Measurements from ENCODE around the gene DENND1B. TPM values are rescaled to one million over a fixed set of nuclear protein-coding genes. Genes with fewer than 3 reads are reported as not detected.

Gene DENND1B
- total and polyA plus RNA-seq, 4 donors: 1.7 to 13.7 (median 7.9) TPM

GRCh38 chr1:197604302-197604701 is 171.0 kb downstream of the DENND1B start:
- no peaks in the 10 kb centered on the region for H3K4me1 ChIP-seq (ENCODE audit: control insufficient read depth in 4 of 4, insufficient read depth in 4 of 4, low read length in 3 of 4)
- no peak for DNase-seq (ENCODE audit: low spot score)
- TF ChIP-seq SP1 (IDR thresholded peaks at IDR 0.05) (no peak), HNF4G (IDR thresholded peaks at IDR 0.05) (no peak)
- peaks cover 0 to 4% (median under 1%) of the 10 kb centered on the region in 4 donors for H3K36me3 ChIP-seq (ENCODE audit: control insufficient read depth in 4 of 4, insufficient read depth in 3 of 4, low read depth in 1 of 4, low read length in 3 of 4)
- H3K4me3 ChIP-seq (ENCODE audit: low read depth in 1 of 3, low read length in 3 of 3): no peak overlapping the region
- WGBS: 97% methylated on average over 1 of the region's 1 CpG
- no peaks in the 10 kb centered on the region for H3K9me3 ChIP-seq (ENCODE audit: control insufficient read depth in 4 of 4, low read length in 3 of 4)
- H3K27ac ChIP-seq (ENCODE audit: low read depth in 1 of 2, low read length in 2 of 2): no peak overlapping the region
- no peaks in the 10 kb centered on the region for H3K27me3 ChIP-seq (ENCODE audit: control insufficient read depth in 4 of 4, insufficient read depth in 4 of 4, low read length in 3 of 4)
- H3K9ac ChIP-seq (ENCODE audit: low read depth in 1 of 2, low read length in 2 of 2): no peak overlapping the region

- WGBS: 98% methylated on average over 3 of the region's 3 CpGs
- no peak overlapping the region for H3K27ac ChIP-seq (ENCODE audit: low read depth in 1 of 2, low read length in 2 of 2)
- TF ChIP-seq NR2F2 (IDR thresholded peaks at IDR 0.05) (no peak), EGR1 (IDR thresholded peaks at IDR 0.05; ENCODE audit: low read depth in 2 of 2) (no peak), GABPA (IDR thresholded peaks at IDR 0.05 in 1 of 2, conservative IDR thresholded peaks at IDR 0.05 in 1 of 2) (no peak), HNF4G (IDR thresholded peaks at IDR 0.05) (no peak), YY1 (IDR thresholded peaks at IDR 0.05) (no peak), SP1 (IDR thresholded peaks at IDR 0.05) (no peak), HNF4A (conservative IDR thresholded peaks at IDR 0.05) (no peak), TAF1 (conservative IDR thresholded peaks at IDR 0.05) (no peak), ATF3 (IDR thresholded peaks at IDR 0.05) (no peak), JUND (IDR thresholded peaks at IDR 0.05) (no peak), FOXA1 (IDR thresholded peaks at IDR 0.05) (no peak), CTCF (IDR thresholded peaks at IDR 0.05; ENCODE audit: low read depth, low read length, missing input control) (no peak), MAX (IDR thresholded peaks at IDR 0.05) (no peak)
- TF ChIP-seq, protein P1, sequence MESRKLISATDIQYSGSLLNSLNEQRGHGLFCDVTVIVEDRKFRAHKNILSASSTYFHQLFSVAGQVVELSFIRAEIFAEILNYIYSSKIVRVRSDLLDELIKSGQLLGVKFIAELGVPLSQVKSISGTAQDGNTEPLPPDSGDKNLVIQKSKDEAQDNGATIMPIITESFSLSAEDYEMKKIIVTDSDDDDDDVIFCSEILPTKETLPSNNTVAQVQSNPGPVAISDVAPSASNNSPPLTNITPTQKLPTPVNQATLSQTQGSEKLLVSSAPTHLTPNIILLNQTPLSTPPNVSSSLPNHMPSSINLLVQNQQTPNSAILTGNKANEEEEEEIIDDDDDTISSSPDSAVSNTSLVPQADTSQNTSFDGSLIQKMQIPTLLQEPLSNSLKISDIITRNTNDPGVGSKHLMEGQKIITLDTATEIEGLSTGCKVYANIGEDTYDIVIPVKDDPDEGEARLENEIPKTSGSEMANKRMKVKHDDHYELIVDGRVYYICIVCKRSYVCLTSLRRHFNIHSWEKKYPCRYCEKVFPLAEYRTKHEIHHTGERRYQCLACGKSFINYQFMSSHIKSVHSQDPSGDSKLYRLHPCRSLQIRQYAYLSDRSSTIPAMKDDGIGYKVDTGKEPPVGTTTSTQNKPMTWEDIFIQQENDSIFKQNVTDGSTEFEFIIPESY (IDR thresholded peaks at IDR 0.05): no peak
- no peak overlapping the region for H3K9ac ChIP-seq (ENCODE audit: low read depth in 1 of 2, low read length in 2 of 2)
- H3K36me3 ChIP-seq (ENCODE audit: control insufficient read depth in 4 of 4, insufficient read depth in 3 of 4, low read depth in 1 of 4, low read length in 3 of 4): peaks cover 0 to 4% (median 0%) of the 10 kb centered on the region in 4 donors
- H3K9me3 ChIP-seq (ENCODE audit: control insufficient read depth in 4 of 4, low read length in 3 of 4): no peaks in the 10 kb centered on the region
- no peaks in the 10 kb centered on the region for H3K4me1 ChIP-seq (ENCODE audit: control insufficient read depth in 4 of 4, insufficient read depth in 4 of 4, low read length in 3 of 4)
- H3K27me3 ChIP-seq (ENCODE audit: control insufficient read depth in 4 of 4, insufficient read depth in 4 of 4, low read length in 3 of 4): no peaks in the 10 kb centered on the region
- no peak for DNase-seq (ENCODE audit: low spot score)
- no peak overlapping the region for H3K4me3 ChIP-seq (ENCODE audit: low read depth in 1 of 3, low read length in 3 of 3)
Observed at GRCh38 chr1:197600751-197601150, 174.5 kb downstream of the DENND1B start.

GRCh38 chr1:197599789-197600188 is 175.5 kb downstream of the DENND1B start:
- no peak overlapping the region for H3K4me3 ChIP-seq (ENCODE audit: low read depth in 1 of 3, low read length in 3 of 3)
- WGBS: 91% methylated on average over 3 of the region's 3 CpGs
- DNase-seq (ENCODE audit: low spot score): no peak
- TF ChIP-seq, protein P1 (IDR thresholded peaks at IDR 0.05): no peak
- TF ChIP-seq RAD21 (IDR thresholded peaks at IDR 0.05): no peak
- no peaks in the 10 kb centered on the region for H3K9me3 ChIP-seq (ENCODE audit: control insufficient read depth in 4 of 4, low read length in 3 of 4)
- no peaks in the 10 kb centered on the region for H3K4me1 ChIP-seq (ENCODE audit: control insufficient read depth in 4 of 4, insufficient read depth in 4 of 4, low read length in 3 of 4)
- no peak overlapping the region for H3K9ac ChIP-seq (ENCODE audit: low read depth in 1 of 2, low read length in 2 of 2)
- H3K27me3 ChIP-seq (ENCODE audit: control insufficient read depth in 4 of 4, insufficient read depth in 4 of 4, low read length in 3 of 4): no peaks in the 10 kb centered on the region
- H3K36me3 ChIP-seq (ENCODE audit: control insufficient read depth in 4 of 4, insufficient read depth in 3 of 4, low read depth in 1 of 4, low read length in 3 of 4): peaks cover 0 to 6% (median 0%) of the 10 kb centered on the region in 4 donors
- no peak overlapping the region for H3K27ac ChIP-seq (ENCODE audit: low read depth in 1 of 2, low read length in 2 of 2)

Data from liver (tissue), 9 donors.